HepG2 (cell line): ENCODE data around the gene SLC25A19. TPM values are rescaled to one million over a fixed set of nuclear protein-coding genes. Genes with fewer than 3 reads are reported as not detected.
A peak's percentile ranks its signal among the peaks of the same experiment; 100 is the strongest.

ENCODE experiments used
- AHR ChIP-seq: IDR thresholded peaks from 2 replicates; pipeline ENCODE4 v1.6.1; 2018; ENCODE audit warnings: missing genetic modification reagents, missing compliant biosample characterization
- ARID2 ChIP-seq: sonication (generic); formaldehyde crosslinking; IDR thresholded peaks from 2 replicates; pipeline ENCODE4 v1.8.1; 2022; ENCODE audit warnings: mild to moderate bottlenecking, missing genetic modification reagents, borderline replicate concordance
- CAMTA2 ChIP-seq: sonication (generic); formaldehyde crosslinking; IDR thresholded peaks from 2 replicates; pipeline ENCODE4 v1.4.0; 2020; ENCODE audit warnings: mild to moderate bottlenecking, missing genetic modification reagents, borderline replicate concordance
- CBX1 ChIP-seq: IDR thresholded peaks from one replicate; pipeline ENCODE4 v1.6.1; 2016; ENCODE audit warnings: antibody characterized with exemption, low read depth
- IKZF4 ChIP-seq: sonication (generic); formaldehyde crosslinking; IDR thresholded peaks from 2 replicates; pipeline ENCODE4 v1.5.1; 2020; ENCODE audit warnings: borderline replicate concordance, mild to moderate bottlenecking, low read depth, missing genetic modification reagents; ENCODE audit errors: not compliant biosample characterization
- IRF2 ChIP-seq: IDR thresholded peaks from 2 replicates; pipeline ENCODE4 v1.6.1; 2018; ENCODE audit warnings: missing genetic modification reagents, missing compliant biosample characterization
- MIXL1 ChIP-seq: IDR thresholded peaks from 2 replicates; pipeline ENCODE4 v1.6.1; 2016
- SOX5 ChIP-seq: IDR thresholded peaks from 2 replicates; pipeline ENCODE4 v1.6.1; 2016; ENCODE audit warnings: borderline replicate concordance
- ZEB1 ChIP-seq: IDR thresholded peaks from 2 replicates; pipeline ENCODE4 v1.6.1; 2012; ENCODE audit warnings: mild to moderate bottlenecking, low read depth, inconsistent platforms; ENCODE audit not compliant: insufficient replicate concordance
- ZFX ChIP-seq: sonication (generic); formaldehyde crosslinking; IDR thresholded peaks from 2 replicates; pipeline ENCODE4 v1.4.0; 2020; ENCODE audit warnings: mild to moderate bottlenecking, low read depth, missing genetic modification reagents, moderate library complexity
- ZKSCAN8 ChIP-seq: IDR thresholded peaks from 2 replicates; pipeline ENCODE4 v1.6.1; 2016; ENCODE audit warnings: borderline replicate concordance, missing genetic modification reagents, missing compliant biosample characterization
- ZNF329 ChIP-seq: sonication (generic); formaldehyde crosslinking; IDR thresholded peaks from 2 replicates; pipeline ENCODE4 v1.9.0; 2021; ENCODE audit warnings: low read depth, mild to moderate bottlenecking, missing genetic modification reagents
- ZNF343 ChIP-seq: sonication (generic); formaldehyde crosslinking; IDR thresholded peaks from 2 replicates; pipeline ENCODE4 v1.4.0; 2020; ENCODE audit warnings: mild to moderate bottlenecking, missing genetic modification reagents
- ZNF432 ChIP-seq: sonication (generic); formaldehyde crosslinking; IDR thresholded peaks from 2 replicates; pipeline ENCODE4 v1.5.0; 2020; ENCODE audit warnings: missing genetic modification reagents, mild to moderate bottlenecking, borderline replicate concordance
- ZNF557 ChIP-seq: sonication (generic); formaldehyde crosslinking; IDR thresholded peaks from 2 replicates; pipeline ENCODE4 v1.4.0; 2020; ENCODE audit warnings: missing genetic modification reagents
- ZNF558 ChIP-seq: sonication (generic); formaldehyde crosslinking; IDR thresholded peaks from 2 replicates; pipeline ENCODE4 v1.9.0; 2022; ENCODE audit warnings: mild to moderate bottlenecking, missing genetic modification reagents, borderline replicate concordance
- ZNF652 ChIP-seq: IDR thresholded peaks from 2 replicates; pipeline ENCODE4 v1.6.1; 2016; ENCODE audit warnings: low read depth, borderline replicate concordance
- ZNF788 ChIP-seq: sonication (generic); formaldehyde crosslinking; IDR thresholded peaks from 2 replicates; pipeline ENCODE4 v1.5.0; 2020; ENCODE audit warnings: mild to moderate bottlenecking, missing genetic modification reagents, borderline replicate concordance
- ZNF878 ChIP-seq: sonication (generic); formaldehyde crosslinking; IDR thresholded peaks from 2 replicates; pipeline ENCODE4 v1.8.1; 2023; ENCODE audit warnings: mild to moderate bottlenecking, missing genetic modification reagents, moderate library complexity
- ZSCAN20 ChIP-seq: sonication (generic); formaldehyde crosslinking; IDR thresholded peaks from 2 replicates; pipeline ENCODE4 v1.4.0; 2020; ENCODE audit warnings: missing genetic modification reagents, mild to moderate bottlenecking, borderline replicate concordance
- polyA plus RNA-seq, 8 experiments: library from polyadenylated mRNA; depleted of rRNA in 3 of 8; stranded (reverse) in 7 of 8; unstranded in 1 of 8; fragments of >200 nt; fragmentation: Illumina TruSeq in 4 of 8; extraction: Trizol in 4 of 8; gene quantifications; 2 replicates each; pipeline versions ENCODE4 v1.2.1 to v1.2.3, GENCODE V29; 2011 to 2016; ENCODE audit warnings: low read depth in 4 of 8, missing spikeins in 1 of 8, mixed read lengths in 1 of 8; ENCODE audit not compliant: insufficient read depth in 1 of 8
- total RNA-seq, 5 experiments: library from RNA; depleted of rRNA; stranded (reverse); fragments of >200 nt; fragmentation: Illumina TruSeq; extraction: Trizol; gene quantifications; 2 replicates each; pipeline ENCODE4 v1.2.3, GENCODE V29; 2016; ENCODE audit warnings: low read depth in 1 of 5
- TF ChIP-seq, protein P1 (sequence below): sonication (generic); formaldehyde crosslinking; IDR thresholded peaks from 2 replicates; pipeline ENCODE4 v1.4.0; 2020; ENCODE audit warnings: low read depth, missing genetic modification reagents
- TF ChIP-seq, protein P2 (sequence below): sonication (generic); formaldehyde crosslinking; IDR thresholded peaks from 2 replicates; pipeline ENCODE4 v1.4.0; 2020; ENCODE audit warnings: mild to moderate bottlenecking, low read depth, missing genetic modification reagents
- TF ChIP-seq, protein P3 (sequence below): sonication (generic); formaldehyde crosslinking; IDR thresholded peaks from 2 replicates; pipeline ENCODE4 v1.8.0; 2022; ENCODE audit warnings: mild to moderate bottlenecking, missing genetic modification reagents
- TF ChIP-seq, protein P4 (sequence below): sonication (generic); formaldehyde crosslinking; IDR thresholded peaks from 2 replicates; pipeline ENCODE4 v1.4.0; 2020; ENCODE audit warnings: mild to moderate bottlenecking, missing genetic modification reagents

SLC25A19 gene
- total and polyA plus RNA-seq, 2 of the 13 experiments (the other 11 are each of a cell fraction or from before 2014, with no cell fraction given) = 24.4 to 41.4 TPM

DNA sequence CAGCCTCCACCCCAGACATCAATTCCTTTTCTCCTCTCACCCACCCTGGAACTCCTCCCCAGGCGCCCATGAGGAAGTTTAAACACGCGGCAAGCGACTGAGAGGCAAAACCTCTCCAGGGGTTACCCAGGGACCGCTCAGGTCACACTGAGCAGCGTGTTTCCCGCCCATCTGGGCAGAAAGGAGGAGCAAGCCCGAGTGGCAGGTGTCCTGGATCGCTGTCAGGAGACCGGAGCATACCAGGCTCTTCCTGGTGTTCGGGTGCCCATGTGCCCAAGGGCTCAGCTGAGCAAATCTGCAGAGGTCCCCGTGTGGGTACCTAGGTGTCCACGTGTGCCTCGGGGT lies 491 bp downstream of the SLC25A19 start (continued):
- TF ChIP-seq ZNF557 (CRISPR knock-in tag) = peak; percentile 54; the same call in 1 of the 2 replicates
- no peak for TF ChIP-seq ZNF343 (CRISPR knock-in tag)
- no peak for TF ChIP-seq ARID2 (CRISPR knock-in tag)
- no peak for TF ChIP-seq MIXL1 (CRISPR knock-in tag)
- TF ChIP-seq, protein P1, sequence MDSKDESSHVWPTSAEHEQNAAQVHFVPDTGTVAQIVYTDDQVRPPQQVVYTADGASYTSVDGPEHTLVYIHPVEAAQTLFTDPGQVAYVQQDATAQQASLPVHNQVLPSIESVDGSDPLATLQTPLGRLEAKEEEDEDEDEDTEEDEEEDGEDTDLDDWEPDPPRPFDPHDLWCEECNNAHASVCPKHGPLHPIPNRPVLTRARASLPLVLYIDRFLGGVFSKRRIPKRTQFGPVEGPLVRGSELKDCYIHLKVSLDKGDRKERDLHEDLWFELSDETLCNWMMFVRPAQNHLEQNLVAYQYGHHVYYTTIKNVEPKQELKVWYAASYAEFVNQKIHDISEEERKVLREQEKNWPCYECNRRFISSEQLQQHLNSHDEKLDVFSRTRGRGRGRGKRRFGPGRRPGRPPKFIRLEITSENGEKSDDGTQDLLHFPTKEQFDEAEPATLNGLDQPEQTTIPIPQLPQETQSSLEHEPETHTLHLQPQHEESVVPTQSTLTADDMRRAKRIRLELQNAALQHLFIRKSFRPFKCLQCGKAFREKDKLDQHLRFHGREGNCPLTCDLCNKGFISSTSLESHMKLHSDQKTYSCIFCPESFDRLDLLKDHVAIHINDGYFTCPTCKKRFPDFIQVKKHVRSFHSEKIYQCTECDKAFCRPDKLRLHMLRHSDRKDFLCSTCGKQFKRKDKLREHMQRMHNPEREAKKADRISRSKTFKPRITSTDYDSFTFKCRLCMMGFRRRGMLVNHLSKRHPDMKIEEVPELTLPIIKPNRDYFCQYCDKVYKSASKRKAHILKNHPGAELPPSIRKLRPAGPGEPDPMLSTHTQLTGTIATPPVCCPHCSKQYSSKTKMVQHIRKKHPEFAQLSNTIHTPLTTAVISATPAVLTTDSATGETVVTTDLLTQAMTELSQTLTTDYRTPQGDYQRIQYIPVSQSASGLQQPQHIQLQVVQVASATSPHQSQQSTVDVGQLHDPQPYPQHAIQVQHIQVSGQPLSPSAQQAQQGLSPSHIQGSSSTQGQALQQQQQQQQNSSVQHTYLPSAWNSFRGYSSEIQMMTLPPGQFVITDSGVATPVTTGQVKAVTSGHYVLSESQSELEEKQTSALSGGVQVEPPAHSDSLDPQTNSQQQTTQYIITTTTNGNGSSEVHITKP (CRISPR knock-in tag) = no peak
- TF ChIP-seq ZNF432 (CRISPR knock-in tag) = no peak
- no peak for TF ChIP-seq ZNF652 (CRISPR knock-in tag)
- peak; percentile 72; the same call in 1 of the 2 replicates for TF ChIP-seq ZNF558 (CRISPR knock-in tag)
- TF ChIP-seq SOX5 (CRISPR knock-in tag) = no peak
- no peak for TF ChIP-seq ZFX (CRISPR knock-in tag)
- TF ChIP-seq ZNF788 (CRISPR knock-in tag) = no peak
- peak; percentile 37 for TF ChIP-seq ZEB1
- TF ChIP-seq, protein P2, sequence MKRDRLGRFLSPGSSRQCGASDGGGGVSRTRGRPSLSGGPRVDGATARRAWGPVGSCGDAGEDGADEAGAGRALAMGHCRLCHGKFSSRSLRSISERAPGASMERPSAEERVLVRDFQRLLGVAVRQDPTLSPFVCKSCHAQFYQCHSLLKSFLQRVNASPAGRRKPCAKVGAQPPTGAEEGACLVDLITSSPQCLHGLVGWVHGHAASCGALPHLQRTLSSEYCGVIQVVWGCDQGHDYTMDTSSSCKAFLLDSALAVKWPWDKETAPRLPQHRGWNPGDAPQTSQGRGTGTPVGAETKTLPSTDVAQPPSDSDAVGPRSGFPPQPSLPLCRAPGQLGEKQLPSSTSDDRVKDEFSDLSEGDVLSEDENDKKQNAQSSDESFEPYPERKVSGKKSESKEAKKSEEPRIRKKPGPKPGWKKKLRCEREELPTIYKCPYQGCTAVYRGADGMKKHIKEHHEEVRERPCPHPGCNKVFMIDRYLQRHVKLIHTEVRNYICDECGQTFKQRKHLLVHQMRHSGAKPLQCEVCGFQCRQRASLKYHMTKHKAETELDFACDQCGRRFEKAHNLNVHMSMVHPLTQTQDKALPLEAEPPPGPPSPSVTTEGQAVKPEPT = no peak
- TF ChIP-seq, protein P3, sequence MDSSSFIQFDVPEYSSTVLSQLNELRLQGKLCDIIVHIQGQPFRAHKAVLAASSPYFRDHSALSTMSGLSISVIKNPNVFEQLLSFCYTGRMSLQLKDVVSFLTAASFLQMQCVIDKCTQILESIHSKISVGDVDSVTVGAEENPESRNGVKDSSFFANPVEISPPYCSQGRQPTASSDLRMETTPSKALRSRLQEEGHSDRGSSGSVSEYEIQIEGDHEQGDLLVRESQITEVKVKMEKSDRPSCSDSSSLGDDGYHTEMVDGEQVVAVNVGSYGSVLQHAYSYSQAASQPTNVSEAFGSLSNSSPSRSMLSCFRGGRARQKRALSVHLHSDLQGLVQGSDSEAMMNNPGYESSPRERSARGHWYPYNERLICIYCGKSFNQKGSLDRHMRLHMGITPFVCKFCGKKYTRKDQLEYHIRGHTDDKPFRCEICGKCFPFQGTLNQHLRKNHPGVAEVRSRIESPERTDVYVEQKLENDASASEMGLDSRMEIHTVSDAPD (CRISPR knock-in tag) = no peak
- no peak for TF ChIP-seq ZNF329 (CRISPR knock-in tag)
- TF ChIP-seq IKZF4 = no peak
- no peak for TF ChIP-seq IRF2 (CRISPR knock-in tag)
- no peak for TF ChIP-seq CAMTA2 (CRISPR knock-in tag)
- TF ChIP-seq AHR = no peak
- TF ChIP-seq, protein P4, sequence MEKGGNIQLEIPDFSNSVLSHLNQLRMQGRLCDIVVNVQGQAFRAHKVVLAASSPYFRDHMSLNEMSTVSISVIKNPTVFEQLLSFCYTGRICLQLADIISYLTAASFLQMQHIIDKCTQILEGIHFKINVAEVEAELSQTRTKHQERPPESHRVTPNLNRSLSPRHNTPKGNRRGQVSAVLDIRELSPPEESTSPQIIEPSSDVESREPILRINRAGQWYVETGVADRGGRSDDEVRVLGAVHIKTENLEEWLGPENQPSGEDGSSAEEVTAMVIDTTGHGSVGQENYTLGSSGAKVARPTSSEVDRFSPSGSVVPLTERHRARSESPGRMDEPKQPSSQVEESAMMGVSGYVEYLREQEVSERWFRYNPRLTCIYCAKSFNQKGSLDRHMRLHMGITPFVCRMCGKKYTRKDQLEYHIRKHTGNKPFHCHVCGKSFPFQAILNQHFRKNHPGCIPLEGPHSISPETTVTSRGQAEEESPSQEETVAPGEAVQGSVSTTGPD (CRISPR knock-in tag) = peak; percentile 77; the same call in 1 of the 2 replicates
- no peak for TF ChIP-seq ZKSCAN8 (CRISPR knock-in tag)
- no peak for TF ChIP-seq CBX1
- no peak for TF ChIP-seq ZNF878 (CRISPR knock-in tag)
- TF ChIP-seq ZSCAN20 (CRISPR knock-in tag) = no peak
